K562 (cell line): ENCODE measurements around the gene COX5A. TPM values are rescaled to one million over a fixed set of nuclear protein-coding genes. Genes with fewer than 3 reads are reported as not detected.

ENCODE experiments used
- FUS ChIP-seq: fragments of 200-400 bp; formaldehyde crosslinking; optimal IDR thresholded peaks from 2 replicates; pipeline ENCODE3; 2017; ENCODE audit warnings: low read depth, low read length
- RCOR1 ChIP-seq, 2 experiments: IDR thresholded peaks; 2 replicates each; pipeline ENCODE4 v1.6.1; 2012; ENCODE audit warnings: low read depth in 2 of 2, low read length in 2 of 2, borderline replicate concordance in 1 of 2, improper control_type of control experiment in 1 of 2
- RFX1 ChIP-seq: fragments of 450-650 bp; IDR thresholded peaks from 2 replicates; pipeline ENCODE4 v1.6.1; 2016; ENCODE audit warnings: mild to moderate bottlenecking, moderate library complexity
- SREBF2 ChIP-seq: sonication (generic); formaldehyde crosslinking; IDR thresholded peaks from 2 replicates; pipeline ENCODE4 v1.4.0; 2020; ENCODE audit warnings: mild to moderate bottlenecking, missing genetic modification reagents
- SRSF3 ChIP-seq: fragments of 200-400 bp; formaldehyde crosslinking; IDR thresholded peaks from 2 replicates; pipeline ENCODE4 v1.6.1; 2016; ENCODE audit warnings: mild to moderate bottlenecking, low read length, moderate library complexity; ENCODE audit not compliant: insufficient read depth
- TARDBP ChIP-seq: fragments of 450-650 bp; IDR thresholded peaks from 2 replicates; pipeline ENCODE4 v1.6.1; 2016
- TCF7L2 ChIP-seq: fragments of 150-350 bp; IDR thresholded peaks from 2 replicates; pipeline ENCODE4 v1.6.1; 2016; ENCODE audit warnings: low read depth, mild to moderate bottlenecking, low read length, moderate library complexity
- ZBTB49 ChIP-seq: sonication (generic); formaldehyde crosslinking; IDR thresholded peaks from 2 replicates; pipeline ENCODE4 v1.8.0; 2022; ENCODE audit warnings: missing genetic modification reagents, mild to moderate bottlenecking, borderline replicate concordance
- ZNF280B ChIP-seq: fragments of 250-450 bp; sonication (Bioruptor Pico); IDR thresholded peaks from 2 replicates; pipeline ENCODE4 v1.5.1; 2021; ENCODE audit warnings: mild to moderate bottlenecking
- ZNF398 ChIP-seq: fragments of 250-450 bp; sonication (Bioruptor Pico); IDR thresholded peaks from 2 replicates; pipeline ENCODE4 v1.8.0; 2021; ENCODE audit warnings: moderate library complexity, mild to moderate bottlenecking, inconsistent platforms
- ZNF431 ChIP-seq: sonication (generic); formaldehyde crosslinking; IDR thresholded peaks from 2 replicates; pipeline ENCODE4 v1.8.0; 2022; ENCODE audit warnings: mild to moderate bottlenecking, missing genetic modification reagents
- polyA plus RNA-seq, 8 experiments: library from polyadenylated mRNA; depleted of rRNA in 4 of 8; stranded (reverse) in 5 of 8; unstranded in 3 of 8; fragments of >200 nt; fragmentation: Nextera tagmentation in 2 of 8; fragmentation: Illumina TruSeq in 1 of 8; extraction: Ambion mirVana in 2 of 8; extraction: Trizol in 1 of 8; gene quantifications; 2 replicates each; pipeline versions ENCODE4 v1.2.1 to v1.2.3, GENCODE V29; 2011 to 2014; ENCODE audit warnings: inconsistent platforms in 1 of 8, missing spikeins in 1 of 8
- total RNA-seq, 7 experiments: library from RNA; depleted of rRNA in 6 of 7; stranded (reverse); fragments of >200 nt in 6 of 7; fragmentation: Illumina TruSeq in 2 of 7; extraction: Trizol in 2 of 7; gene quantifications; 2 replicates each; pipeline versions ENCODE4 v1.2.1 to v1.2.3, GENCODE V29; 2011 to 2021; ENCODE audit warnings: low replicate concordance in 1 of 7
- TF ChIP-seq, protein P1 (sequence below): fragments of 200-800 bp; sonication (Bioruptor generic); IDR thresholded peaks from 2 replicates; pipeline ENCODE4 v1.6.1; 2017; ENCODE audit warnings: missing genetic modification characterization, missing compliant biosample characterization
- TF ChIP-seq, protein P2 (sequence below): sonication (generic); formaldehyde crosslinking; IDR thresholded peaks from 2 replicates; pipeline ENCODE4 v1.8.0; 2023; ENCODE audit warnings: mild to moderate bottlenecking, missing genetic modification reagents
- TF ChIP-seq, protein P3 (sequence below): fragments of 450-650 bp; IDR thresholded peaks from one replicate; pipeline ENCODE4 v1.6.1; 2018; ENCODE audit warnings: mild to moderate bottlenecking, moderate library complexity; ENCODE audit not compliant: partially characterized antibody

COX5A gene
- total and polyA plus RNA-seq, 9 of the 15 experiments (the other 6 are each of a cell fraction or from before 2014, with no cell fraction given): 86.8 to 553 (median 371) TPM

DNA sequence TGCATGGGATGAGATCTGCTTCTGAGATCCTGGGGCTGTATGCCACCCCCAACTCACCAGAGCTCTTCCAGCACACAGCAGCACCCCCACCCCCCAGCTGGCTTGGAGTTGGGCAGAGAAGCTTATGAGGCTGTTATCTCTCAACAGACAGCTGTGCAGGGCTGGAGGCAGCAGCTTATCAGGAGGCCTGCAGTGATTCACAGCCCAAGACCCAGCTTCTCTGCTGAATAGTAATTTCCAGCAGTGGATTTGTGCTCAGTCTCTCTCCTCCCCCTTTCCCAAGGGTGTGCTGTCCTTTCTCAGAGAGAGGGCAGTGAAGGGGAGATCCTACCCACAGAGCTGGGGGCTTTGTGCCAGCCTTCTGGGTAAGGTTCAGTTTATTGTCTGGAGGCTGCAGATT is 16.6 kb upstream of the COX5A start (continued):
- TF ChIP-seq, protein P1, sequence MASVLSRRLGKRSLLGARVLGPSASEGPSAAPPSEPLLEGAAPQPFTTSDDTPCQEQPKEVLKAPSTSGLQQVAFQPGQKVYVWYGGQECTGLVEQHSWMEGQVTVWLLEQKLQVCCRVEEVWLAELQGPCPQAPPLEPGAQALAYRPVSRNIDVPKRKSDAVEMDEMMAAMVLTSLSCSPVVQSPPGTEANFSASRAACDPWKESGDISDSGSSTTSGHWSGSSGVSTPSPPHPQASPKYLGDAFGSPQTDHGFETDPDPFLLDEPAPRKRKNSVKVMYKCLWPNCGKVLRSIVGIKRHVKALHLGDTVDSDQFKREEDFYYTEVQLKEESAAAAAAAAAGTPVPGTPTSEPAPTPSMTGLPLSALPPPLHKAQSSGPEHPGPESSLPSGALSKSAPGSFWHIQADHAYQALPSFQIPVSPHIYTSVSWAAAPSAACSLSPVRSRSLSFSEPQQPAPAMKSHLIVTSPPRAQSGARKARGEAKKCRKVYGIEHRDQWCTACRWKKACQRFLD (CRISPR knock-in tag): peak; percentile 99
- TF ChIP-seq ZNF280B (no peak), ZNF431 (CRISPR knock-in tag) (no peak), SRSF3 (no peak), RFX1 (no peak), FUS (no peak), ZBTB49 (CRISPR knock-in tag) (no peak), TCF7L2 (no peak), ZNF398 (no peak), RCOR1 (IDR thresholded peaks at IDR 0.05; ENCODE audit: borderline replicate concordance in 1 of 2, low read depth in 2 of 2, low read length in 2 of 2) (peak; percentile 100), TARDBP (peak; percentile 96), SREBF2 (CRISPR knock-in tag) (no peak)
- TF ChIP-seq, protein P2, sequence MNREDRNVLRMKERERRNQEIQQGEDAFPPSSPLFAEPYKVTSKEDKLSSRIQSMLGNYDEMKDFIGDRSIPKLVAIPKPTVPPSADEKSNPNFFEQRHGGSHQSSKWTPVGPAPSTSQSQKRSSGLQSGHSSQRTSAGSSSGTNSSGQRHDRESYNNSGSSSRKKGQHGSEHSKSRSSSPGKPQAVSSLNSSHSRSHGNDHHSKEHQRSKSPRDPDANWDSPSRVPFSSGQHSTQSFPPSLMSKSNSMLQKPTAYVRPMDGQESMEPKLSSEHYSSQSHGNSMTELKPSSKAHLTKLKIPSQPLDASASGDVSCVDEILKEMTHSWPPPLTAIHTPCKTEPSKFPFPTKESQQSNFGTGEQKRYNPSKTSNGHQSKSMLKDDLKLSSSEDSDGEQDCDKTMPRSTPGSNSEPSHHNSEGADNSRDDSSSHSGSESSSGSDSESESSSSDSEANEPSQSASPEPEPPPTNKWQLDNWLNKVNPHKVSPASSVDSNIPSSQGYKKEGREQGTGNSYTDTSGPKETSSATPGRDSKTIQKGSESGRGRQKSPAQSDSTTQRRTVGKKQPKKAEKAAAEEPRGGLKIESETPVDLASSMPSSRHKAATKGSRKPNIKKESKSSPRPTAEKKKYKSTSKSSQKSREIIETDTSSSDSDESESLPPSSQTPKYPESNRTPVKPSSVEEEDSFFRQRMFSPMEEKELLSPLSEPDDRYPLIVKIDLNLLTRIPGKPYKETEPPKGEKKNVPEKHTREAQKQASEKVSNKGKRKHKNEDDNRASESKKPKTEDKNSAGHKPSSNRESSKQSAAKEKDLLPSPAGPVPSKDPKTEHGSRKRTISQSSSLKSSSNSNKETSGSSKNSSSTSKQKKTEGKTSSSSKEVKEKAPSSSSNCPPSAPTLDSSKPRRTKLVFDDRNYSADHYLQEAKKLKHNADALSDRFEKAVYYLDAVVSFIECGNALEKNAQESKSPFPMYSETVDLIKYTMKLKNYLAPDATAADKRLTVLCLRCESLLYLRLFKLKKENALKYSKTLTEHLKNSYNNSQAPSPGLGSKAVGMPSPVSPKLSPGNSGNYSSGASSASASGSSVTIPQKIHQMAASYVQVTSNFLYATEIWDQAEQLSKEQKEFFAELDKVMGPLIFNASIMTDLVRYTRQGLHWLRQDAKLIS (CRISPR knock-in tag): no peak
- TF ChIP-seq, protein P3, sequence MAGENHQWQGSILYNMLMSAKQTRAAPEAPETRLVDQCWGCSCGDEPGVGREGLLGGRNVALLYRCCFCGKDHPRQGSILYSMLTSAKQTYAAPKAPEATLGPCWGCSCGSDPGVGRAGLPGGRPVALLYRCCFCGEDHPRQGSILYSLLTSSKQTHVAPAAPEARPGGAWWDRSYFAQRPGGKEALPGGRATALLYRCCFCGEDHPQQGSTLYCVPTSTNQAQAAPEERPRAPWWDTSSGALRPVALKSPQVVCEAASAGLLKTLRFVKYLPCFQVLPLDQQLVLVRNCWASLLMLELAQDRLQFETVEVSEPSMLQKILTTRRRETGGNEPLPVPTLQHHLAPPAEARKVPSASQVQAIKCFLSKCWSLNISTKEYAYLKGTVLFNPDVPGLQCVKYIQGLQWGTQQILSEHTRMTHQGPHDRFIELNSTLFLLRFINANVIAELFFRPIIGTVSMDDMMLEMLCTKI: no peak
